B cell (primary cell): ENCODE data around the gene VSTM2L. TPM values are rescaled to one million over a fixed set of nuclear protein-coding genes. Genes with fewer than 3 reads are reported as not detected.

Experiments used
- ATAC-seq: fragments of 200-7000 bp; cut with Tn5 transposase; one replicate; pipeline ENCODE4 v1.10.0; 2021; ENCODE audit warnings: low read depth, mild to moderate bottlenecking, moderate number of reproducible peaks, moderate library complexity
- CTCF ChIA-PET: fragments of 350-600 bp; sonication (Branson Sonifier 250); formaldehyde crosslinking; loops from one replicate; lab custom pipeline; 2021; ENCODE audit warnings: antibody characterized with exemption, inconsistent platforms; lab: Charles Lee
- POLR2A ChIA-PET: fragments of 350-600 bp; sonication (Branson Sonifier 250); formaldehyde crosslinking; loops from one replicate; lab custom pipeline; 2021; ENCODE audit warnings: antibody characterized with exemption; lab: Charles Lee
- DNase-seq: peaks from one replicate; pipeline ENCODE4 v3.0.0; 2013
- H2AFZ ChIP-seq: 2 replicates; pipeline ENCODE4 v1.6.1; 2012; ENCODE audit warnings: mild to moderate bottlenecking, low read depth, low read length; ENCODE audit not compliant: insufficient read depth, poor library complexity, severe bottlenecking
- H3K27ac ChIP-seq, 2 donors: 1 replicate in 1 of 2; 2 replicates in 1 of 2; pipeline ENCODE4 v1.5.1; 2012 to 2013; ENCODE audit warnings: low read length in 2 of 2, mild to moderate bottlenecking in 2 of 2, moderate library complexity in 1 of 2
- H3K27me3 ChIP-seq, 4 experiments: fragments of 200-600 bp in 1 of 4; sonication (generic) in 1 of 4; replicated peaks in 1 of 4; 1 replicate in 2 of 4; 2 replicates in 2 of 4; pipeline versions ENCODE4 v1.6.1 to v1.7.0; 2013 to 2016; ENCODE audit warnings: low read length in 3 of 4, mild to moderate bottlenecking in 2 of 4, mixed read lengths in 1 of 4, moderate library complexity in 1 of 4; ENCODE audit not compliant: insufficient read depth in 4 of 4, control insufficient read depth in 3 of 4; ENCODE audit errors: control extremely low read depth in 1 of 4
- H3K36me3 ChIP-seq, 2 experiments: replicated peaks in 1 of 2; 1 replicate in 1 of 2; 2 replicates in 1 of 2; pipeline versions ENCODE4 v1.6.1 to v1.7.1; 2013; ENCODE audit warnings: low read length in 1 of 2; ENCODE audit not compliant: insufficient read depth in 2 of 2, control insufficient read depth in 1 of 2; ENCODE audit errors: control extremely low read depth in 1 of 2, extremely low read depth in 1 of 2
- H3K4me1 ChIP-seq, 2 donors: fragments of 200-600 bp in 1 of 2; sonication (generic) in 1 of 2; 1 replicate in 1 of 2; 2 replicates in 1 of 2; pipeline versions ENCODE4 v1.5.1 to v1.6.1; 2013 to 2017; ENCODE audit warnings: low read length in 2 of 2; ENCODE audit not compliant: control insufficient read depth in 2 of 2, insufficient read depth in 2 of 2
- H3K4me2 ChIP-seq: replicated peaks from 2 replicates; pipeline ENCODE3; 2012; ENCODE audit warnings: mild to moderate bottlenecking, low read depth, low read length; ENCODE audit not compliant: poor library complexity, severe bottlenecking
- H3K4me3 ChIP-seq, 5 experiments: fragments of 200-600 bp in 1 of 5; sonication (generic) in 1 of 5; 1 replicate in 3 of 5; 2 replicates in 2 of 5; pipeline versions ENCODE4 v1.5.1 to v1.7.0; 2011 to 2016; ENCODE audit warnings: low read length in 4 of 5, mild to moderate bottlenecking in 4 of 5, low read depth in 2 of 5, control low read depth in 1 of 5, moderate library complexity in 1 of 5; ENCODE audit not compliant: insufficient read depth in 1 of 5; ENCODE audit errors: control extremely low read depth in 1 of 5, extremely low read depth in 1 of 5
- H3K79me2 ChIP-seq: fragments of 200-600 bp; sonication (generic); one replicate; pipeline ENCODE4 v1.6.0; 2016; ENCODE audit warnings: low read length; ENCODE audit not compliant: control insufficient read depth, insufficient read depth
- H3K9ac ChIP-seq: fragments of 200-600 bp; sonication (generic); 2 replicates; pipeline ENCODE4 v1.6.1; 2017; ENCODE audit warnings: mild to moderate bottlenecking, low read length, moderate library complexity
- H3K9me3 ChIP-seq, 3 donors: one replicate each; pipeline versions ENCODE4 v1.6.1 to v1.7.1; 2013; ENCODE audit warnings: low read length in 2 of 3; ENCODE audit not compliant: control insufficient read depth in 2 of 3, insufficient read depth in 1 of 3; ENCODE audit errors: control extremely low read depth in 1 of 3
- H4K20me1 ChIP-seq: 2 replicates; pipeline ENCODE4 v1.6.0; 2012; ENCODE audit warnings: mild to moderate bottlenecking, low read length; ENCODE audit not compliant: insufficient read depth, control insufficient read depth, poor library complexity, severe bottlenecking
- H3K27ac Mint-ChIP-seq: one replicate; pipeline ENCODE4 v1.8.0; 2021; ENCODE audit warnings: mixed read lengths
- H3K27me3 Mint-ChIP-seq: one replicate; pipeline ENCODE4 v1.8.0; 2021; ENCODE audit warnings: mixed read lengths
- H3K4me1 Mint-ChIP-seq: one replicate; pipeline ENCODE4 v1.8.0; 2021; ENCODE audit warnings: mixed read lengths
- H3K4me3 Mint-ChIP-seq: one replicate; pipeline ENCODE4 v1.8.0; 2021; ENCODE audit warnings: mixed read lengths
- H3K9me3 Mint-ChIP-seq: one replicate; pipeline ENCODE4 v1.8.0; 2022; ENCODE audit warnings: mixed read lengths; ENCODE audit not compliant: insufficient read depth
- EZH2 ChIP-seq: IDR thresholded peaks from 2 replicates; pipeline ENCODE4 v1.6.1; 2012; ENCODE audit warnings: borderline replicate concordance, low read depth, mild to moderate bottlenecking, moderate library complexity, low read length; ENCODE audit not compliant: insufficient read depth, poor library complexity, severe bottlenecking
- WGBS: methylation state at CpG from one replicate; pipeline ENCODE4 v1.1.5; 2013; ENCODE audit warnings: missing lambda C conversion rate; ENCODE audit not compliant: insufficient coverage; 5-methylcytosine and 5-hydroxymethylcytosine counted together
- intact Hi-C: fragments of 100-400 bp; cut with micrococcal nuclease; formaldehyde crosslinking; loops from one replicate; pipeline ENCODE4 v1.10.0; 2022
- polyA plus RNA-seq: library from polyadenylated mRNA; depleted of rRNA; stranded (reverse); fragments of >200 nt; gene quantifications from 2 replicates; pipeline ENCODE4 v1.2.3, GENCODE V29; 2012
- total RNA-seq, 2 donors: library from RNA; stranded (reverse); fragments of 120-200 nt in 1 of 2; gene quantifications; 1 replicate in 1 of 2; 2 replicates in 1 of 2; pipeline versions ENCODE4 v1.2.3 to v1.2.4, GENCODE V29; 2013 to 2022
- TF ChIP-seq, protein P1 (sequence below): fragments of 200-600 bp; IDR thresholded peaks from one replicate; pipeline ENCODE4 v1.8.0; 2022; ENCODE audit warnings: antibody characterized with exemption, mild to moderate bottlenecking

The VSTM2L gene
- total and polyA plus RNA-seq, 2 donors (not counting 1 experiment from before 2014, with no cell fraction given): 0.25 TPM; not detected in 1

DNA sequence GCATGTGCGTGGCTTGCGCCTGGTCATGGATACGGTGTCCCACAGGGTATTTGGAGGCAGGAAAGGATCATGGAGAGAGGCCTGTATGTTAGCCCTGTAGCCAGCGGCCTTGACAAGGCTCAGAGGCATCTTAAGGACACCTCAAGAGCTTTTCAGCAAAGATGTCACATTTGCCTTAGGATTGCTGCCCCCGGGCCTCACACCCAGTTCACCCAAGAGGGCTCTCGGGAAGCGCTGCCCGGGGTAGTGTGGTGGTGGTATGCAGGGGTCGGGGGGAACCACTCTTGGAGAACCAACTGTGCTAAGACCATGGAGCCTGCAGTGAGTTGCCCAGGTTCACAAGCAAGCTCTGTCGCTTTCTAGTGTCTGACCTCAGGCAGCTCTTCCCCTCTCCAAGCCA is 36.9 kb upstream of the VSTM2L start:
- 97% methylated on average over 8 of the region's 10 CpGs for WGBS
- DNase-seq (no peak), ATAC-seq (no peak)
- no peaks in the 10 kb centered on the region for H3K27me3 ChIP-seq
- H3K4me1 ChIP-seq: no peaks in the 10 kb centered on the region
- no peak overlapping the region for H3K9ac ChIP-seq
- H3K9me3 ChIP-seq: no peaks in the 10 kb centered on the region
- H3K4me3 Mint-ChIP-seq: no peak overlapping the region
- H3K36me3 ChIP-seq: peaks cover 3 to 67% of the 10 kb centered on the region in 2 experiments
- no peaks in the 10 kb centered on the region for H3K79me2 ChIP-seq
- no peak overlapping the region for H2AFZ ChIP-seq
- H3K27ac Mint-ChIP-seq: no peak overlapping the region
- H3K27me3 Mint-ChIP-seq: no peaks in the 10 kb centered on the region
- TF ChIP-seq EZH2: no peak
- TF ChIP-seq, protein P1, sequence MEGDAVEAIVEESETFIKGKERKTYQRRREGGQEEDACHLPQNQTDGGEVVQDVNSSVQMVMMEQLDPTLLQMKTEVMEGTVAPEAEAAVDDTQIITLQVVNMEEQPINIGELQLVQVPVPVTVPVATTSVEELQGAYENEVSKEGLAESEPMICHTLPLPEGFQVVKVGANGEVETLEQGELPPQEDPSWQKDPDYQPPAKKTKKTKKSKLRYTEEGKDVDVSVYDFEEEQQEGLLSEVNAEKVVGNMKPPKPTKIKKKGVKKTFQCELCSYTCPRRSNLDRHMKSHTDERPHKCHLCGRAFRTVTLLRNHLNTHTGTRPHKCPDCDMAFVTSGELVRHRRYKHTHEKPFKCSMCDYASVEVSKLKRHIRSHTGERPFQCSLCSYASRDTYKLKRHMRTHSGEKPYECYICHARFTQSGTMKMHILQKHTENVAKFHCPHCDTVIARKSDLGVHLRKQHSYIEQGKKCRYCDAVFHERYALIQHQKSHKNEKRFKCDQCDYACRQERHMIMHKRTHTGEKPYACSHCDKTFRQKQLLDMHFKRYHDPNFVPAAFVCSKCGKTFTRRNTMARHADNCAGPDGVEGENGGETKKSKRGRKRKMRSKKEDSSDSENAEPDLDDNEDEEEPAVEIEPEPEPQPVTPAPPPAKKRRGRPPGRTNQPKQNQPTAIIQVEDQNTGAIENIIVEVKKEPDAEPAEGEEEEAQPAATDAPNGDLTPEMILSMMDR: no peak
- H3K9me3 Mint-ChIP-seq: no peaks in the 10 kb centered on the region
- CTCF ChIA-PET: no interaction called here
- POLR2A ChIA-PET: no interaction called here
- intact Hi-C loops: no loop called here
- no peaks in the 10 kb centered on the region for H4K20me1 ChIP-seq
- no peak overlapping the region for H3K27ac ChIP-seq
- no peak overlapping the region for H3K4me3 ChIP-seq
- H3K4me1 Mint-ChIP-seq: no peaks in the 10 kb centered on the region
- H3K4me2 ChIP-seq: no peak overlapping the region

DNA sequence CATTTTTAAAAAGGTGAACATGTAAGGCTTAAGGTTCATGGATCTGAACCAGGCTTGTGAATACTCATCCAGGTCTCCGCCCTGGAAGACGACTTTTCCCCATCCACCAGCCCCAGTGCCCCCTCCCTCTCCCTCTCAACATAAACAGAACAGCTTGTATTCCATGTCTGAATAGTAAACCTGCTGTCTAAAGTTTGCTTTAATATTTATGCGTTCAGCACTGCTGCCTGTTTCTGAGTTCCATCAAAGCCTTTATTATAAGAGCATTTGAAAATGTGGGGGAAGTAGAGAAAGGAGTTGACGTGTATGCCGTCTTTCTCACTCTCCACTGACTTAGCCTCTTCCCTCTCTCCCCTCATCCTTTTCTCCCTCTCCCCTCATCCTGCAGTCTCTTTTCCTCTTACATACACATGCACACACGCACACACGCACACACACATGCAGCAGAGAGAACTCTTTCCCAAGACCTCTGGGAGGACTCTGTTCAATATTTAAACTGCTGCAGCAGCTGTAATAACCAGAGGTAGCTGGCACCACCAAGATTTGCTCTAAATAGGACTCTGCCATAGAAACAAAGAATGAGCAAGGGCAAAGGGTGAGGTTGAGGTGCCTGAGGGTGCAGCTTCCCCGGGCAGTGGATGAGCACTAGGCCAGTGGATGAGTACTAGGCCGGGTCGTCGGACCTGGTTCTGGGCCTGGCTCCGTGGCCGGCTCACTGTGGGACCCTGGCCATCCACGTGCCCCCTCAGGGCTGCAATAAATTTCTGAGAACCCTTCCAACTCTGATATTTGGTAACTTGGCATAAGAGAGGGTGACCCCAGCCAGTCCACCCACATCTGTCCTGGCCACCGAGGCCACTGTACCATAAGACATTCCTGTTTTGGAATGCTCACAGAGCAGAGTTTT is 35.4 kb upstream of the VSTM2L start:
- H3K9ac ChIP-seq: no peak overlapping the region

More for the DNA sequence above, 35.4 kb upstream of the VSTM2L start:
- Histone ChIP-seq H2AFZ (no peak overlapping the region), H3K4me1 (no peaks in the 10 kb centered on the region), H3K27me3 (no peaks in the 10 kb centered on the region), H3K79me2 (no peaks in the 10 kb centered on the region), H3K36me3 (peaks cover 3 to 69% of the 10 kb centered on the region in 2 experiments), H4K20me1 (no peaks in the 10 kb centered on the region), H3K27ac (no peak overlapping the region), H3K4me3 (no peak overlapping the region), H3K9me3 (no peaks in the 10 kb centered on the region), H3K4me2 (no peak overlapping the region)
- Mint-ChIP-seq H3K27me3 (no peaks in the 10 kb centered on the region), H3K4me3 (no peak overlapping the region), H3K27ac (no peak overlapping the region), H3K9me3 (no peaks in the 10 kb centered on the region), H3K4me1 (no peaks in the 10 kb centered on the region)
- intact Hi-C loops: no loop called here
- ChIA-PET CTCF (no interaction called here), POLR2A (no interaction called here)
- TF ChIP-seq EZH2: no peak
- TF ChIP-seq, protein P1: no peak
- ATAC-seq: no peak
- no peak for DNase-seq
- WGBS: 100% methylated on average over 7 of the region's 15 CpGs
